Activated CD8-positive, alpha-beta T cell treated with anti-CD3 and anti-CD28 coated beads for 36 hours (primary cell): ENCODE results near the gene UBXN11. TPM values are rescaled to one million over a fixed set of nuclear protein-coding genes. Genes with fewer than 3 reads are reported as not detected.
"Not testable (repeated sequence)": the region's sequence is repeated elsewhere in the genome, so short reads cannot be mapped to it uniquely, and the experiment has no call there.

Experiments used
- ATAC-seq: fragments of 200-7000 bp; cut with Tn5 transposase; one replicate; pipeline ENCODE4 v1.10.0; 2021; ENCODE audit warnings: mild to moderate bottlenecking, moderate library complexity
- CTCF ChIA-PET: fragments of 350-600 bp; sonication (Branson Sonifier 250); formaldehyde crosslinking; loops from one replicate; lab custom pipeline; 2021; ENCODE audit warnings: antibody characterized with exemption; lab: Charles Lee
- POLR2A ChIA-PET: fragments of 350-600 bp; sonication (Branson Sonifier 250); formaldehyde crosslinking; loops from one replicate; lab custom pipeline; 2021; ENCODE audit warnings: antibody characterized with exemption; lab: Charles Lee
- DNase-seq: peaks from one replicate; pipeline ENCODE4 v3.0.0-alpha.2; 2020
- H3K27ac Mint-ChIP-seq: one replicate; pipeline ENCODE4 v1.8.0; 2021; ENCODE audit warnings: mild to moderate bottlenecking, mixed read lengths
- H3K27me3 Mint-ChIP-seq: one replicate; pipeline ENCODE4 v1.8.0; 2021; ENCODE audit warnings: mixed read lengths
- H3K36me3 Mint-ChIP-seq: one replicate; pipeline ENCODE4 v1.8.0; 2021; ENCODE audit warnings: low read depth, mixed read lengths
- H3K4me1 Mint-ChIP-seq: one replicate; pipeline ENCODE4 v1.8.0; 2021; ENCODE audit warnings: low read depth, mixed read lengths
- H3K4me3 Mint-ChIP-seq: one replicate; pipeline ENCODE4 v1.8.0; 2021; ENCODE audit warnings: mild to moderate bottlenecking, moderate library complexity, mixed read lengths
- H3K9me3 Mint-ChIP-seq: one replicate; pipeline ENCODE4 v1.8.0; 2021; ENCODE audit warnings: mixed read lengths
- CTCF ChIP-seq: fragments of 200-600 bp; IDR thresholded peaks from one replicate; pipeline ENCODE4 v1.8.0; 2022; ENCODE audit warnings: antibody characterized with exemption, mild to moderate bottlenecking
- intact Hi-C: fragments of 100-400 bp; cut with micrococcal nuclease; formaldehyde crosslinking; loops from one replicate; pipeline ENCODE4 v1.10.0; 2022
- total RNA-seq, 2 experiments: library from RNA; stranded (reverse); gene quantifications; one replicate each; pipeline ENCODE4 v1.2.3, GENCODE V29; 2021

UBXN11 gene
- total RNA-seq, 2 experiments from 2014 or later, result 24.9 to 26.0 TPM

GRCh38 chr1:26336477-26337205, 30.2 kb upstream of the UBXN11 start:
- Mint-ChIP-seq H3K4me3 (peak overlapping the region; percentile 87), H3K27me3 (no peaks in the 10 kb centered on the region), H3K27ac (no peak overlapping the region), H3K4me1 (peaks cover 11% of the 10 kb centered on the region), H3K9me3 (no peaks in the 10 kb centered on the region), H3K36me3 (no peaks in the 10 kb centered on the region)
- DNase-seq, result peak; percentile 89
- peak; percentile 96 for ATAC-seq
- TF ChIP-seq CTCF, result no peak
- ChIA-PET CTCF (interaction anchor here (0.9 to 2.9 kb wide), 4 partner anchors 14 to 167 kb away, joined by 3 to 13 read pairs (median 4); partner anchors contain the start of gene ZNF593), POLR2A (interaction anchor here (0.8 to 1.3 kb wide), 3 partner anchors 29 to 140 kb away, joined by 3 to 4 read pairs (median 3); no protein-coding TSS in a partner anchor)
- intact Hi-C loops, result no loop called here

- intact Hi-C loops, result no loop called here
These were observed 29.5 kb upstream of the UBXN11 start for GRCh38 chr1:26335774-26336476.

GRCh38 chr1:26333312-26333711, 26.9 kb upstream of the UBXN11 start:
- ChIA-PET CTCF (interaction anchor here (1.0 to 1.6 kb wide), 3 partner anchors 12 to 58 kb away, joined by 3 to 6 read pairs (median 4); no protein-coding TSS in a partner anchor), POLR2A (interaction anchor here (0.9 kb wide), 1 partner anchor 12 kb away, joined by 3 read pairs; no protein-coding TSS in a partner anchor)
- peaks cover 11% of the 10 kb centered on the region for H3K4me1 Mint-ChIP-seq

More at GRCh38 chr1:26335774-26336476, 29.5 kb upstream of the UBXN11 start:
- H3K36me3 Mint-ChIP-seq, result no peaks in the 10 kb centered on the region
- H3K9me3 Mint-ChIP-seq, result no peaks in the 10 kb centered on the region
- TF ChIP-seq CTCF, result no peak
- ChIA-PET CTCF (interaction anchor here (0.6 to 2.9 kb wide), 6 partner anchors 10 to 166 kb away, joined by 3 to 13 read pairs (median 4); partner anchors contain the start of gene ZNF593), POLR2A (interaction anchor here (0.7 to 1.3 kb wide), 4 partner anchors 29 to 141 kb away, joined by 3 to 4 read pairs (median 3); partner anchors contain the start of gene DHDDS)
- no peak overlapping the region for H3K27ac Mint-ChIP-seq
- peak overlapping the region; percentile 87 for H3K4me3 Mint-ChIP-seq
- peaks cover 11% of the 10 kb centered on the region for H3K4me1 Mint-ChIP-seq
- no peaks in the 10 kb centered on the region for H3K27me3 Mint-ChIP-seq
- ATAC-seq (peak; percentile 9), DNase-seq (no peak)

GRCh38 chr1:26330276-26330675, 23.8 kb upstream of the UBXN11 start:
- ChIA-PET CTCF (interaction anchor here (1.0 to 1.6 kb wide), 5 partner anchors 9 to 98 kb away, joined by 3 to 8 read pairs (median 4); partner anchors contain the start of gene SH3BGRL3), POLR2A (no interaction called here)
- DNase-seq (no peak), ATAC-seq (no peak)
- intact Hi-C loops, result no loop called here
- Mint-ChIP-seq H3K36me3 (no peaks in the 10 kb centered on the region), H3K27ac (no peak overlapping the region), H3K9me3 (no peaks in the 10 kb centered on the region), H3K4me1 (no peaks in the 10 kb centered on the region), H3K27me3 (no peaks in the 10 kb centered on the region), H3K4me3 (no peak overlapping the region)
- TF ChIP-seq CTCF, result no peak

More at GRCh38 chr1:26333312-26333711, 26.9 kb upstream of the UBXN11 start:
- H3K27me3 Mint-ChIP-seq, H3K9me3 Mint-ChIP-seq, ATAC-seq, intact Hi-C loops, H3K36me3 Mint-ChIP-seq, H3K27ac Mint-ChIP-seq, H3K4me3 Mint-ChIP-seq, DNase-seq: not testable (repeated sequence)

GRCh38 chr1:26329380-26329779, 22.9 kb upstream of the UBXN11 start:
- H3K27me3 Mint-ChIP-seq, H3K9me3 Mint-ChIP-seq, H3K4me1 Mint-ChIP-seq, H3K27ac Mint-ChIP-seq, ATAC-seq, DNase-seq, intact Hi-C loops, H3K36me3 Mint-ChIP-seq, H3K4me3 Mint-ChIP-seq: not testable (repeated sequence)
- CTCF ChIA-PET, result interaction anchor here (1.0 to 1.6 kb wide), 5 partner anchors 8 to 97 kb away, joined by 3 to 8 read pairs (median 4); partner anchors contain the start of gene SH3BGRL3
- POLR2A ChIA-PET, result interaction anchor here (1.7 kb wide), 1 partner anchor 54 kb away, joined by 3 read pairs; no protein-coding TSS in a partner anchor
